Measurements from ENCODE around the gene PALLD. TPM values are rescaled to one million over a fixed set of nuclear protein-coding genes. Genes with fewer than 3 reads are reported as not detected.

Gene PALLD
- total and polyA plus RNA-seq, 2 experiments from 2014 or later = 17.9 to 30.5 TPM

GRCh38 chr4:168891688-168892087, 394.8 kb downstream of the PALLD start:
- no peaks in the 10 kb centered on the region for H3K79me2 ChIP-seq (ENCODE audit: insufficient read depth)
- in situ Hi-C loops (cut with MboI) = no loop called here
- H3K36me3 ChIP-seq (ENCODE audit: low read depth) = peaks cover 32% of the 10 kb centered on the region
- H3K27ac ChIP-seq = no peak overlapping the region
- H3K4me3 ChIP-seq = no peak overlapping the region
- H3K4me1 ChIP-seq (ENCODE audit: insufficient read depth) = peaks cover 10% of the 10 kb centered on the region
- no peak overlapping the region for H2AFZ ChIP-seq
- TF ChIP-seq EZH2 (IDR thresholded peaks at IDR 0.05; ENCODE audit: insufficient read depth, poor library complexity, severe bottlenecking) (no peak), EZH2phosphoT487 (IDR thresholded peaks at IDR 0.05; ENCODE audit: insufficient read depth, low read depth) (no peak)
- no peaks in the 10 kb centered on the region for H3K27me3 ChIP-seq (replicated peaks; ENCODE audit: insufficient read depth)
- H3K9me2 ChIP-seq (ENCODE audit: insufficient read depth) = no peaks in the 10 kb centered on the region
- no peak overlapping the region for H3K4me2 ChIP-seq (ENCODE audit: unreplicated experiment)
- H3K9me3 ChIP-seq (ENCODE audit: low read depth) = no peaks in the 10 kb centered on the region
- no peaks in the 10 kb centered on the region for H4K20me1 ChIP-seq (ENCODE audit: insufficient read depth)
- no peak overlapping the region for H3K9ac ChIP-seq
- 100% methylated on average over 3 of the region's 3 CpGs for WGBS, 2 experiments (ENCODE audit: low coverage in 1 of 2, low lambda C conversion rate in 2 of 2, missing lambda C conversion rate in 2 of 2)
- H3F3A ChIP-seq (ENCODE audit: insufficient read depth) = no peaks in the 10 kb centered on the region
- DNase-seq = no peak

- in situ Hi-C loops (cut with MboI) = no loop called here
- H3K9ac ChIP-seq = no peak overlapping the region
- H3K9me2 ChIP-seq (ENCODE audit: insufficient read depth) = no peaks in the 10 kb centered on the region
- DNase-seq = no peak
- no peaks in the 10 kb centered on the region for H3K79me2 ChIP-seq (ENCODE audit: insufficient read depth)
- H3K27ac ChIP-seq = no peak overlapping the region
- no peak for TF ChIP-seq EZH2phosphoT487 (IDR thresholded peaks at IDR 0.05; ENCODE audit: insufficient read depth, low read depth)
- TF ChIP-seq EZH2 (IDR thresholded peaks at IDR 0.05; ENCODE audit: insufficient read depth, poor library complexity, severe bottlenecking) = no peak
- H3K9me3 ChIP-seq (ENCODE audit: low read depth) = no peaks in the 10 kb centered on the region
- no peaks in the 10 kb centered on the region for H3F3A ChIP-seq (ENCODE audit: insufficient read depth)
- H3K4me3 ChIP-seq = no peak overlapping the region
- H3K4me1 ChIP-seq (ENCODE audit: insufficient read depth) = peaks cover 6% of the 10 kb centered on the region
- no peaks in the 10 kb centered on the region for H4K20me1 ChIP-seq (ENCODE audit: insufficient read depth)
- no peaks in the 10 kb centered on the region for H3K27me3 ChIP-seq (replicated peaks; ENCODE audit: insufficient read depth)
- no peak overlapping the region for H3K4me2 ChIP-seq (ENCODE audit: unreplicated experiment)
- H3K36me3 ChIP-seq (ENCODE audit: low read depth) = peaks cover 32% of the 10 kb centered on the region
- H2AFZ ChIP-seq = no peak overlapping the region
Observed at GRCh38 chr4:168892475-168892874, 395.6 kb downstream of the PALLD start.

DNA sequence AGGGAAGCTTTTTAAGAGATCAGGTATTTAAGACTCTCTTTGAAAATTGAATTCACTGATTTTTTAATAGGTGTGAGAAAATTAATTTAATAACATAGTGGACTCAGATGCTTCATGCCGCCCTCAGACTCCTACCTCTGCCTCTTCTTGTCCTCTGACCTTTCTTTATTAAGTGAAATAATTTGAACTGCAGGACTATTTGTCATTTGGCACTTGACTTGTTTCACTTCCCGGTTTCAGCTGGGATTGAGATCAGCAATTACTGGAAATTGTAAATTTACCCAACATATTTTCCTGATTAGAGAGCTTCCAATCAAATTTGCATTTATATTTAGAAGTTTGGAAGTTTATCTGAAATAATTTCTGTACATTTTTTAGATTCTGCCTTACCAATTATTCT, 396.4 kb downstream of the PALLD start:
- no peak overlapping the region for H3K4me2 ChIP-seq (ENCODE audit: unreplicated experiment)
- TF ChIP-seq EZH2 (IDR thresholded peaks at IDR 0.05; ENCODE audit: insufficient read depth, poor library complexity, severe bottlenecking) = no peak
- TF ChIP-seq EZH2phosphoT487 (IDR thresholded peaks at IDR 0.05; ENCODE audit: insufficient read depth, low read depth) = no peak
- H3K4me1 ChIP-seq (ENCODE audit: insufficient read depth) = no peaks in the 10 kb centered on the region
- H3K9me3 ChIP-seq (ENCODE audit: low read depth) = no peaks in the 10 kb centered on the region
- H2AFZ ChIP-seq = no peak overlapping the region
- H3K36me3 ChIP-seq (ENCODE audit: low read depth) = peaks cover 34% of the 10 kb centered on the region
- no peak overlapping the region for H3K27ac ChIP-seq
- H3F3A ChIP-seq (ENCODE audit: insufficient read depth) = no peaks in the 10 kb centered on the region
- DNase-seq = no peak
- in situ Hi-C loops (cut with MboI) = no loop called here
- no peak overlapping the region for H3K9ac ChIP-seq
- H3K27me3 ChIP-seq (replicated peaks; ENCODE audit: insufficient read depth) = no peaks in the 10 kb centered on the region
- WGBS, 2 experiments (ENCODE audit: low coverage in 1 of 2, low lambda C conversion rate in 2 of 2, missing lambda C conversion rate in 2 of 2) = 37 to 48% methylated on average over 2 of the region's 2 CpGs
- H3K9me2 ChIP-seq (ENCODE audit: insufficient read depth) = no peaks in the 10 kb centered on the region
- no peak overlapping the region for H3K4me3 ChIP-seq
- no peaks in the 10 kb centered on the region for H3K79me2 ChIP-seq (ENCODE audit: insufficient read depth)
- H4K20me1 ChIP-seq (ENCODE audit: insufficient read depth) = no peaks in the 10 kb centered on the region

DNA sequence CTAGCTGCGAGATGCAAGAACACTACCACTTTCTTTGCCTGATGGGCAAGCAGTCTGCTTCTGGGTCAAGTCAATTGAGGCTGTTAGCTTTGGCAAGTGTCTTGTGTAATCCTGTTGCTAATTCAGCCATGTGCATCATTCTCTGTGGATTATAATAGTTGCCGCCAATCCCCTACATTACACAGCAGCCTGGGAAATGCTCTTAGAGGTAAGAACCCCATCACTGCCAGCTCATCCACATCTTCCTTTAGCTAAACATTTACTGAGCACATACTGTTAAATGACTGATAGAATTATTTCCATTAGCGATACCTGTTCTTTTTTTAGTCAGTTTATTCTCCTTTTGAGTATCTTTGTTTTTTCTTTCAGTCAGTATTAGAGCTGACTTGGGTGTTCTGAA, 397.0 kb downstream of the PALLD start:
- no peaks in the 10 kb centered on the region for H3K27me3 ChIP-seq (replicated peaks; ENCODE audit: insufficient read depth)
- peaks cover 40% of the 10 kb centered on the region for H3K36me3 ChIP-seq (ENCODE audit: low read depth)
- no peak overlapping the region for H3K4me2 ChIP-seq (ENCODE audit: unreplicated experiment)
- DNase-seq = no peak
- H2AFZ ChIP-seq = no peak overlapping the region
- no peaks in the 10 kb centered on the region for H3K79me2 ChIP-seq (ENCODE audit: insufficient read depth)
- 72 to 79% methylated on average over 3 of the region's 3 CpGs for WGBS, 2 experiments (ENCODE audit: low coverage in 1 of 2, low lambda C conversion rate in 2 of 2, missing lambda C conversion rate in 2 of 2)
- H4K20me1 ChIP-seq (ENCODE audit: insufficient read depth) = no peaks in the 10 kb centered on the region
- no peaks in the 10 kb centered on the region for H3K9me3 ChIP-seq (ENCODE audit: low read depth)
- no peak overlapping the region for H3K27ac ChIP-seq
- H3K4me1 ChIP-seq (ENCODE audit: insufficient read depth) = no peaks in the 10 kb centered on the region
- in situ Hi-C loops (cut with MboI) = no loop called here
- H3K4me3 ChIP-seq = no peak overlapping the region
- no peaks in the 10 kb centered on the region for H3F3A ChIP-seq (ENCODE audit: insufficient read depth)
- H3K9me2 ChIP-seq (ENCODE audit: insufficient read depth) = no peaks in the 10 kb centered on the region
- no peak overlapping the region for H3K9ac ChIP-seq
- TF ChIP-seq EZH2phosphoT487 (IDR thresholded peaks at IDR 0.05; ENCODE audit: insufficient read depth, low read depth) (no peak), EZH2 (IDR thresholded peaks at IDR 0.05; ENCODE audit: insufficient read depth, poor library complexity, severe bottlenecking) (no peak)

GRCh38 chr4:168900080-168900479, 403.2 kb downstream of the PALLD start:
- Histone ChIP-seq H3K4me3 (no peak overlapping the region), H3K4me1 (ENCODE audit: insufficient read depth) (no peaks in the 10 kb centered on the region), H3K27ac (no peak overlapping the region), H3K4me2 (ENCODE audit: unreplicated experiment) (no peak overlapping the region), H3K79me2 (ENCODE audit: insufficient read depth) (no peaks in the 10 kb centered on the region), H2AFZ (no peak overlapping the region), H3F3A (ENCODE audit: insufficient read depth) (no peaks in the 10 kb centered on the region), H3K36me3 (ENCODE audit: low read depth) (peaks cover 31% of the 10 kb centered on the region), H3K9me3 (ENCODE audit: low read depth) (no peaks in the 10 kb centered on the region), H3K9ac (no peak overlapping the region), H3K27me3 (replicated peaks; ENCODE audit: insufficient read depth) (no peaks in the 10 kb centered on the region), H3K9me2 (ENCODE audit: insufficient read depth) (no peaks in the 10 kb centered on the region), H4K20me1 (ENCODE audit: insufficient read depth) (no peaks in the 10 kb centered on the region)
- WGBS, 2 experiments (ENCODE audit: low coverage in 1 of 2, low lambda C conversion rate in 2 of 2, missing lambda C conversion rate in 2 of 2) = 59 to 60% methylated on average over 2 of the region's 2 CpGs
- no peak for TF ChIP-seq EZH2phosphoT487 (IDR thresholded peaks at IDR 0.05; ENCODE audit: insufficient read depth, low read depth)
- peak; percentile 41 for DNase-seq
- in situ Hi-C loops (cut with MboI) = no loop called here

Measured in GM23248 (cell line).